Activated B cell treated with CpG ODN at 0.5 μM for 24 hours (primary cell): ENCODE results near the gene MEPCE. TPM values are rescaled to one million over a fixed set of nuclear protein-coding genes. Genes with fewer than 3 reads are reported as not detected.

Experiments used
- ATAC-seq: fragments of 200-7000 bp; cut with Tn5 transposase; one replicate; pipeline ENCODE4 v1.10.0; 2021; ENCODE audit warnings: low read depth, mild to moderate bottlenecking, moderate library complexity
- CTCF ChIA-PET: fragments of 350-600 bp; sonication (Branson Sonifier 250); formaldehyde crosslinking; loops from one replicate; lab custom pipeline; 2021; ENCODE audit warnings: antibody characterized with exemption; lab: Charles Lee
- POLR2A ChIA-PET: fragments of 350-600 bp; sonication (Branson Sonifier 250); formaldehyde crosslinking; loops from one replicate; lab custom pipeline; 2021; ENCODE audit warnings: antibody characterized with exemption; lab: Charles Lee
- DNase-seq: peaks from one replicate; pipeline ENCODE4 v3.0.0; 2022
- H3K27ac Mint-ChIP-seq: one replicate; pipeline ENCODE4 v1.8.0; 2020; ENCODE audit warnings: mixed read lengths
- H3K27me3 Mint-ChIP-seq: one replicate; pipeline ENCODE4 v1.8.0; 2021; ENCODE audit warnings: mixed read lengths
- H3K36me3 Mint-ChIP-seq: one replicate; pipeline ENCODE4 v1.8.0; 2021; ENCODE audit warnings: low read depth, mixed read lengths
- H3K4me1 Mint-ChIP-seq: one replicate; pipeline ENCODE4 v1.8.0; 2021; ENCODE audit warnings: mixed read lengths
- H3K4me3 Mint-ChIP-seq: one replicate; pipeline ENCODE4 v1.8.0; 2020; ENCODE audit warnings: mild to moderate bottlenecking, mixed read lengths
- H3K9me3 Mint-ChIP-seq: one replicate; pipeline ENCODE4 v1.8.0; 2020; ENCODE audit warnings: mixed read lengths
- CTCF ChIP-seq: fragments of 200-600 bp; IDR thresholded peaks from one replicate; pipeline ENCODE4 v1.8.0; 2022; ENCODE audit warnings: antibody characterized with exemption, mild to moderate bottlenecking
- intact Hi-C: fragments of 100-400 bp; cut with micrococcal nuclease; formaldehyde crosslinking; loops from one replicate; pipeline ENCODE4 v1.15.1; 2024
- total RNA-seq: library from RNA; stranded (reverse); gene quantifications from 2 replicates; pipeline ENCODE4 v1.2.3, GENCODE V29; 2022

MEPCE gene
- total RNA-seq, 1 donor from 2014 or later, result 65.5 TPM

DNA sequence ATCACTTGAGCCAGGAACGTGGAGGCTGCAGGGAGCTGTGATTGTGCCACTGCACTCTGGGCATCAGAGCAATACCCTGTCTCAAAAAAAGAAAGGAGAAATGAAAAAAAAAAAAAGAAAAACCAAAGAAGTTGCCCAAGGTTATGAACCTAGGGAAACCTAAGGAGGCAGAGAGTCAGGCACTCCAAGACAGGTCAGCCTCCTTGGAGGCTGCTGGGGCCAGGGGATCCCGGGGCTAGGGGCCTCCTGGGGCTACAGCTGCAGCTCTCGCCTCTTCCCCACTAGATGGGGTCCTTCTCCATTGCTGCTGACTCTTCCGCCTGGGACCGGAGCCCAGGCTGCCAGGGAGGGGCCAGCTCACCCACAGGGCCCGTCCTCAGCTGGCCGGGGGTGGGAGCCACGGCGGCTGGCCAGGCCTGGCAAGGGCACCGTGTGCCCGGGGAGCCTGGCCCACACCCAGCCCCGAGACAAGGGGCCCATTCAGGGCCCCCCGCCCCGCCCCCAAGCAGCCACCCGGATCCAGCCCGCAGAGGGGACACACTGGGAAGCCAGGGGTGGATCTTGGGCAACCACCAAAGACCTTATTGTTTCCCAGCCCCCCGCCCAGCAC lies 36.2 kb downstream of the MEPCE start:
- peaks cover 6% of the 10 kb centered on the region for H3K4me1 Mint-ChIP-seq
- ChIA-PET POLR2A (interaction anchor here (0.6 to 0.9 kb wide), 3 partner anchors 15 to 172 kb away, joined by 3 to 6 read pairs (median 3); no protein-coding TSS in a partner anchor), CTCF (interaction anchor here (0.6 to 2.3 kb wide), 4 partner anchors 70 to 99 kb away, joined by 3 to 10 read pairs (median 4); no protein-coding TSS in a partner anchor)
- no peaks in the 10 kb centered on the region for H3K9me3 Mint-ChIP-seq
- no peak overlapping the region for H3K27ac Mint-ChIP-seq
- peaks cover 41% of the 10 kb centered on the region for H3K36me3 Mint-ChIP-seq
- DNase-seq (no peak), ATAC-seq (no peak)
- no peak overlapping the region for H3K4me3 Mint-ChIP-seq
- H3K27me3 Mint-ChIP-seq, result no peaks in the 10 kb centered on the region
- no peak for TF ChIP-seq CTCF
- intact Hi-C loops, result no loop called here

DNA sequence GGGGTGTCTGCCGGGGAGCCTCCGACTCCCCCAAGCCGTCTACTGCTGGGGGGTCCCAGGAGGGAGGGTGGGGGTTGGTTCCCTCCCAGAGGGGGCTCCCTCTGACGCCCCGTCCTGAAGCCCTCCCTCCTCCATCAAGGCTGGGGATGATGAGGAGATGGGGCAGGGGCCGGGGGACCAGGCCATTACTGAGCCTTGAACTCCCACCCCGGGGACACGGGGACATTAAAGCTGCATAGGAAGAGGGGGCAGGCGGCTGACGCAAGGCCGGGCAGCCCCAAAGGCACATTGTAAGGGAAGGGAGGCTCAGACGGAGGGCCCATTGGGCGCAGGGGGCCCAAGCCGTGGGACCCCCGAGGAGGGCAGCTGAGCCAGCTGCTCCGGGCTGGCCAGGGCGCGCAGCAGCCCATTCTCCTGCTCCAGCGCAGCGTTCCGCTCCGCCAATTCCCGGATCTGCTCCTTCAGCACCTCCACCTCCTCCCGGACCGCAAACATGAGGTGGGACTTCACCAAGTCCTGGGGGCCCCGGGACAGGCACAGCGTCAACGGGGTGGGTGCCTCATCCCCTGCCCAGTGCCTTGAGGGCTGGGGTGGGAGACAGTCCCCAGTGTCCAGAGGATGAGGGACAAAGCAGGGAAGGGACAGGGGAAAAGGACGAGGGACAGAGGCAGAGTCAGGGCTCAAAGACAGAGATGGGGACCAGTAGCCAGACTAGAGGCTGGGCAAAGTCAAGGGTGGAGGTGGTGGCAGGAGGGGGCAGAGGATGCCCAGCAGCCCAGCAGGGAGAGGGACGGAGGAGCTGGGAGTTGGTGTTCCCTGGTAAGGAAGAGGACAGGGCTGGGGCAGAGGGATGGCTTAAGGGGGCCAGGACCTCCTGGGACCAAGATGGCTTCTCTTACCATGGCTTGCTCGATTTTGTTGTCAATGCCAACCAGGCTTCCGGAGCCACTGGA lies 37.3 kb downstream of the MEPCE start:
- TF ChIP-seq CTCF, result no peak
- no peak overlapping the region for H3K27ac Mint-ChIP-seq
- H3K4me1 Mint-ChIP-seq, result peaks cover 6% of the 10 kb centered on the region
- ATAC-seq, result no peak
- ChIA-PET POLR2A (interaction anchor here (1.4 kb wide), 1 partner anchor 13 kb away, joined by 4 read pairs; no protein-coding TSS in a partner anchor), CTCF (interaction anchor here (2.3 kb wide), 1 partner anchor 93 kb away, joined by 10 read pairs; no protein-coding TSS in a partner anchor)
- H3K4me3 Mint-ChIP-seq, result no peak overlapping the region
- H3K36me3 Mint-ChIP-seq, result peaks cover 40% of the 10 kb centered on the region
- intact Hi-C loops, result no loop called here
- no peaks in the 10 kb centered on the region for H3K9me3 Mint-ChIP-seq
- DNase-seq, result no peak
- no peaks in the 10 kb centered on the region for H3K27me3 Mint-ChIP-seq

DNA sequence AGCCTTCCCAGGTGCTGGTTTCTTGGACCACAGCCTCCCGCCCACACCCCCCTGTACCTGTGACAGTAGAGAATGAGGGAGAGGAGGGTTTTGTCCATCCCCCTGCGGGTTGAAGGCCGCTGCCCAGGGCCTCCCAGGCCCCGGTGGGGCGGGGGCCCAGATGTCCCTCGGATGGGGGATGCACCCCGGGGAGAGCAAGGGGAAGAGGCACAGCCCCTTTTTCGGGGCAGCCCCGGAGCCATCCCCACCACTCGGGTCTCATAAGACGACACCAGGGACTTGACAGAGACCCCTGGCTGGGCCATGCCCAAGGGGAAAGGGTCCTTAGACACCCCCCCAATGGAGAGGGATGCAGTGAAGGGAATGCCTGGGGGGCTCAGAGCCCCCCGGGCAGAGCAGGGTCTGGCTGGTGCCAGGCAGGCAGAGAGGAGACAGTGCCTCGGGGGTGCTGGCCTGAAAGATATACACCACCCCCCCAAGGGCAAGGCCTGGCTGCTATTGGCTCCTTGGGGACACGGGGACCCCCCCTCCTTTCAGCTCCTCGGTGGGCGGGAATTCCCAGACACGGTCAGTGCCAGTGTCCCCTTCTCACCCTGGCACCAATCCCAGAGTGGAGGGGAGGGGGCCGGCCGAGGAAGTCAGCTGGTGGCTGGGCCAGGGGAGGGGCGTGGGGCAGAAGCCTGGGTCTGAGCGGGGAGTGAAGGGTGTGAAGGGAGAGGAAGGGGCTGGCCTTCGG lies 38.2 kb downstream of the MEPCE start:
- CTCF ChIA-PET, result interaction anchor here (1.7 to 3.9 kb wide), 2 partner anchors 15 to 92 kb away, joined by 8 to 33 read pairs; no protein-coding TSS in a partner anchor
- H3K36me3 Mint-ChIP-seq, result peaks cover 41% of the 10 kb centered on the region

More for the DNA sequence above, 38.2 kb downstream of the MEPCE start:
- intact Hi-C loops, result loop anchor here (2.0 kb wide), 2 partner anchors 225 to 385 kb away; partner anchors contain the start of gene SLC12A9
- no peak for TF ChIP-seq CTCF
- POLR2A ChIA-PET, result interaction anchor here (1.4 kb wide), 1 partner anchor 12 kb away, joined by 4 read pairs; no protein-coding TSS in a partner anchor
- H3K4me3 Mint-ChIP-seq, result no peak overlapping the region
- no peaks in the 10 kb centered on the region for H3K27me3 Mint-ChIP-seq
- ATAC-seq, result no peak
- H3K9me3 Mint-ChIP-seq, result no peaks in the 10 kb centered on the region
- H3K4me1 Mint-ChIP-seq, result peaks cover 9% of the 10 kb centered on the region
- DNase-seq, result no peak
- H3K27ac Mint-ChIP-seq, result no peak overlapping the region
